Activated CD4-positive, alpha-beta T cell treated with anti-CD3 and anti-CD28 coated beads for 4 hours (primary cell): Measurements from ENCODE around the gene LRCH3.

Experiments
- DNase-seq, 2 donors: peaks; one replicate each; pipeline ENCODE4 v3.0.0-alpha.2; 2020

LRCH3 gene

GRCh38 chr3:197793247-197793646, 2.2 kb downstream of the LRCH3 start:
- no peak for DNase-seq

GRCh38 chr3:197794115-197794514, 3.1 kb downstream of the LRCH3 start:
- DNase-seq, result no peak

- no peak for DNase-seq
Measured at GRCh38 chr3:197795200-197795599, 4.1 kb downstream of the LRCH3 start.

DNA sequence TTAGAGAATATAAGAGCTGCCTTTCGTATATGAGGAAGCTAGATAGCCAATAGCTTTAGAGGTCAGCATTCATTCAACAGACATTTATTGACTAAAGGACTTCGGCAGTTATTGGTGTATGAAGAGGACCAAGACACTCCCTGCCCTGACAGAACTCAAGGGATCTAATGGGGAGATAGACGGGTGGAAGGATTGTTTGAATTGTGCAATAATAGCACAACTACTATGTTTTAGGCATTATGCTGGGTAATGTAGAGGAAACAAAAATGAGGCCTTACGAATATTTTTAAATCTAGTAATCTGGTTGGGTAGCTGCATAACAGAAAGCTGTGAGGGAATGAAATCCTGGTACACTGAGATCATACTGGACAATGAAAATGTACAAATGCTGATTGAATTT, 5.0 kb downstream of the LRCH3 start:
- no peak for DNase-seq

- DNase-seq, result no peak
Measured at GRCh38 chr3:197798863-197799262, 7.8 kb downstream of the LRCH3 start.

DNA sequence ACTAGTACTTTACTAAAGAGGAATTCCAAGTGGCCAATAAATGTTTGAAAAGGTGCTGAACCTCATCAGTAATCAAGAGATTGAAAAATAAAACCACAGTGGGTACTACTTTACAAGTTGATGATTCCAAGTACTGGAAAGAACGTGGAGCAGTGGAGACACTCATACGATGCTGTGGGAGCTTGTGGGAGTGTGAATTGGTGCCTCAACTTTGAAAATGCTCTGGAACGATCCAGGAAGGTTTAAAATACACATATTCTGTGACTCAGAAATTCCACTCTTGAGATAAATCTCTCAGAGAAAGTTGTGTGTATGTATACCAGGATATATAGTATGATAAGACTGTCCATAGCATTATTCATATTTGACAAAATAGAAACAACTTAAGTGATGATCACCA, 9.3 kb downstream of the LRCH3 start:
- DNase-seq, result no peak

DNA sequence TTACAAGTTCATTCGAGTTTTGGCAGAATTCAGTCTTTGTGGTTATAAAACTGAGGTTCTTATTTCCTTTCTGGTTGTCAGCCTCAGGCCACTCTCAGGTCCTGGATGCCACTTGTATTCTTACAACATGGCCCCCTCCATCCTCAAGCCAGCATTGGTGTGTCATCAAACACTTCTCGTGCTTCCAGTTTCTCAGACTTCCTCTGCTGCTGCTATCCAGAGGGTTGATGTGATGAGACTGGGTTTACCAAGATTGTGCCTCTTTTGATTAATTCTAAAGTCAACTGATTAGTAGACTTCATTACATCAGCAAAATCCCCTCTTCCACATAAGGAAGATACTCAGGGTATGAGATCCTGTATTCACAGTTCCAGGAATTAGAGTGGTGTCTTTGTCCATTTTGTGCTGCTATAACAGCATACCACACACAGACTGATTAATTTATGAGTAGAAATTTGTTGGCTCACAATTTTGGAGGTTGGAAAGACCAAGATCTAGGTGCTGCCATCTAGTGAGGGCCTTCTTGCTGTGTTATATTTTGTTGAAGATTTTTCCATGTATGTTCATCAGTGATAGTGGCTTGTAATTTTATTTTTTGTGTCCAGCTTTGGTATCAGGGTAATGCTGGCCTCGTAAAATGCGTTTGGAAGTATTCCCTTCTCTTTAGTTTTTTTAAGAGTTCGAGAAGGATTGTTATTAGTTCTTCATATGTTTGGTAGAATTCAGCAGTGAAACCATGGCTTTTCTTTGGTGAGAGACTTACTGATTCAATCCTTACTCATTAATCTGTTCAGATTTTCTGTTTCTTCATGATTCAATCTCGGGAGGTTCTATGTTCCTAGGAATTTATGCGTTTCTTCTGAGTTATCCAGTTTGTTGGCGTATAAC, 11.1 kb downstream of the LRCH3 start:
- peak; percentile 25 to 31 for DNase-seq

- DNase-seq, result no peak
Measured at GRCh38 chr3:197802779-197803459, 11.9 kb downstream of the LRCH3 start.

DNA sequence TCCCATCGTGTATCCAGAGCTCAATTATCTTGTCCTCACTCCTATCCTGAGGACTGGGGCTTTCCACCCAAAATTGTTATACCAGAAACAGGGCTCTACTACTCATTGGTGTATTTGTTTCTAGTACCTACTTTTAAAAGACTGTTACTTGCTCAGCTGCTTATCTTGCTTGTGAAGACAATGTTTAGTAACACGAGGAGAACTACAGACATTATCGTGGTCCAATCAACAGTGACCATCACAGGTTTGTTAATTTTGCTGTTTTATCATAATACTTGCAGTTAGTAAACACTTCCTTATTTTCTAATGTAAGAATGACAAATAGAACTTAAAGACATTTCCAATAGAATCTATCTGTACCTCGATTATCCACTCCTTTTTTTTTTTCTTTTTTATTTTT, 13.5 kb downstream of the LRCH3 start:
- no peak for DNase-seq

GRCh38 chr3:197807969-197808587, 17.0 kb downstream of the LRCH3 start:
- DNase-seq, result no peak

- no peak for DNase-seq
Measured at GRCh38 chr3:197809356-197810020, 18.4 kb downstream of the LRCH3 start.

- DNase-seq, result no peak
Measured at GRCh38 chr3:197810901-197811300, 19.8 kb downstream of the LRCH3 start.

DNA sequence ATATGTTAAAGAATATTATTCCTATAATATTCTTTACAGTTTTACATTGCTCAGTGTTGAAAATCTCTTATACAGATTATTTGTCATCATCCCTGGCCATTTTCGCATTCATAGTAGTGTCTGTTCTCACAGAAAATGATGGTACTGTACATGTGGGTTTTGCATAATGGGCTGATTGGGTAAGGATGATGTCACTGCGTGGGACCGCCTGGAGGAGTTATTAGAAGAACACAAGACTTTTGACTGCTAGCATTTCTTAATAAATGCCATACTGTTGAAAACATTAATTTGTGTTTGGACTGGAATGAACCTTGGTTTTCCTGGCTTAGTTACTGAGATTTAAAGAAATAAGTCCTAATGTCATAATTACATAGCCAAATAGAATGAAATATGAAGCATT, 20.3 kb downstream of the LRCH3 start:
- no peak for DNase-seq

GRCh38 chr3:197814372-197814771, 23.3 kb downstream of the LRCH3 start:
- no peak for DNase-seq

- no peak for DNase-seq
Measured at GRCh38 chr3:197820550-197821335, 29.7 kb downstream of the LRCH3 start.

- no peak for DNase-seq
Measured at GRCh38 chr3:197829397-197830045, 38.5 kb downstream of the LRCH3 start.

GRCh38 chr3:197830308-197830966, 39.4 kb downstream of the LRCH3 start:
- no peak for DNase-seq

- DNase-seq, result no peak
Measured at GRCh38 chr3:197830967-197831313, 39.9 kb downstream of the LRCH3 start.

DNA sequence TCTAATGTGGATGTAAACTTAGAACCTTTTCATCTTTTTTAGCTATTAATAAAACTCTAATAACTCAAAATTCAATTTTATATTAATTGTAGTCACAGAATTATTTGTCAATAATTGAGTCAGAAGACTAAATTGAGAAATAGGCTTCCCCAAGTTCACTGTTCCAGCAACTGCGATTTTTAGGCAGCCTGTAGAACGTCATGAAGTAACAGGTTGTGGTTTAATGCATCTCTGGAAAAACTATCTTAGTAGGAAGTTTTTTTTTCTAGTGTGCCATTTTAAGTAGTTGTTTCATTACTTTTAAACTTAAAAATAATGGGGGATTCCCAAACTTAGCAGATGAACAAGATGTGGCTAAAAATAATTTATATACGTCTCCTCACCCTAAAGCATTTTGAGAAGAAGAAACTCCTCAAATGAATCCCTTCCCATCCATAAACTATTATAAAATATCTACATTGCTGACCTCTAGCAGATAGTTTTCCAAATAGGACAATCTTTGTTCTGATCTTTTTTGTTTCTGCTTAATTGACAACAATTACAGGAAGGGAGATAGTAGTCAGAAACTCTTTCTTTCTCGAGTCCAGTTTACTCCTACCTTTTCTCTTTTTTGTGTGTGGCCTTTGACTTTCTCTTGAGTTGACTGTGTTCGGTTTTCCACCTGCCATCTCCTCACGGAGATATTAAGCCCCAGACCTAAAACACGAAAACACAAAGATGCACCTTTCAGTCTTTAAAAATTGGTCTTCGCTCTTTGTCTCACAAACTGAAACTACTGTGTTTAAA, 43.1 kb downstream of the LRCH3 start:
- DNase-seq, result no peak

DNA sequence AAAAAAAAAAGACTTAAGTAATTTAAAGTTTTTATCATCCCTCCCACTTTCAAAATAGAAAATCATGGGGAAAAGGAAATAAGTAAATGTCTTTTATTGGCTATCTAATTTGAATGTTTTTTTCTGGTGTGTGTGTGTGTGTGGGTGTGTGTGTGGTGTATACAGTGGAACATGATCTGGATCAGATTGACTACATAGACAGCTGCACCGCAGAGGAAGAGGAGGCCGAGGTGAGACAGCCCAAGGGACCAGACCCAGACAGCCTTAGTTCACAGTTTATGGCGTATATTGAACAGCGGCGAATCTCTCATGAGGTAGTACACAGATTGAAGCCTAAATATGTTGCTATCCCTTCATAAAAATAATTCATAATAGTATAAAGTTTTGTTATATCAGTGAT, 44.5 kb downstream of the LRCH3 start:
- no peak for DNase-seq

DNA sequence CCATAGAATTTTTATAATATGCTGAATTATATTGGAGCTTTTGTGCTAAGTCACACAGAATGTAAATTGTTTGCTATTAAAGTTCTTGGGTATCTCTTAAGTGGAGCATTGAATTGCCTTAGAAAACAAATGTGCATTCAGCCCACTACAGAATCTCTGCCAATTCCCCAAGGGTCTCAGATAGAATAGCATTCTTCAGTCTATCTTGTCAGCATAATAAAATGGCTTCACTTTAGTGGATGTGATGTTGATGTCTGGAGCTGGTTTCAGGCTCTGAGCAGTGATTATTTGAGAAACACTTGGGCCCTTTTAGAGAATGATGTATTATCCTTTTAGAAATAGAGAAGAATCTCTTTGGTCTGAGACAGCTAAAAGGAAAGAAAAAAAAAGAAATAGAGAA, 45.2 kb downstream of the LRCH3 start:
- no peak for DNase-seq
